ENCODE results near the gene TOX2.

TOX2 gene

DNA sequence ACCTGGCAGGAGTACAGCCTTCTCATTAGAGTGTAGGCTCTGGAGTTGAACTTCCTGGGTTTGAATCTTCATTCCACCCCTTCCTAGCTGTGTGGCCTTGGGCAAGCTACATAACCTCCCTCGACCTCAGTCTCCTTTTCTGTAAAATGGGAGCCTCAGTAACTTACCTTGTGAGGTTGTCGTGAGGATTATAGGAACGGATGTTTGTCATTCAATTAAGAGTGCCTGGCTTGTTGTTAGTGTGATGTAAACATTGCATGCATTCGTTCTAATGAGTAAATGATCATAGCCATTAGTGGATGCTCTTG is 45.2 kb downstream of the TOX2 start:
- DNase-seq = no peak

- DNase-seq = no peak
Measured at GRCh38 chr20:43960231-43960630, 45.6 kb downstream of the TOX2 start.

DNA sequence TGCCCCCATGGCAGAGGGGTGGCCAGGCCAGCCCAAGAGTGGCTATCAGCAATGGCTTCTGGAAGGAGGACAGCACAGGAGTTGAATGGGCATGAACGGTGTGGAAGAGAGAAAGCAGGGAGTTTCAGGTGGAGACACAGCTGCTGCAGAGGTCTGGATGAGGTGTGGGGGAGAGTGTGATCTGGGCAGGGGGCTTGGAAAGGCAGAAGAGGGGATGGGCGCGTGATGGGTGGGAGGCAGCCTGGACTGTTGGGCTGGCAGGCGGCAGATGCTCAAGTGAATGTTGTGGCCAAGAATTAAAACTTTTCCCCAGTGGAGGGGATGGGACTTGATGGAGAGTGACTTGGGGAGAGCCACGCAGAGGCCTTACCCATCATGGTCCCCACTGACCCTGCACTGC is 46.5 kb downstream of the TOX2 start:
- DNase-seq = no peak

- DNase-seq = no peak
Measured at GRCh38 chr20:43961541-43962471, 47.2 kb downstream of the TOX2 start.

DNA sequence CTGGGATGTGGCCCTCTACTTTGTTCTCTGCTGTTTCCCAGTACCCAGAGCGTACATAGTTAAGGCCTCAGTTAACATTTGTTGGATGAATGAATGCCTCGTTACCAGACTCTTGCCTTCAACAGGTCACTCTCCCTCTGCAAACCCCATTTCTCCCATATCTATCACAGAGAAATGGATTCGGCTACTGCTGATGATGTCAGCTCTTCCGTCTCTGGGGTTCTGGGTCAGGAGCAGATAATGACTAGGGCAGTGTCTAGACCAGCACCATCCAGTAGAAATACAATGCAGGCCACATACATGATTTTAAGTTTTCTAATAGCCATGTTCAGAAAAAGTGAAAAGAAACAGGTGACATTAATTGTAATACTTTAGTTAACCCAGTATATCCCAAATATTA is 47.9 kb downstream of the TOX2 start:
- DNase-seq = no peak

DNA sequence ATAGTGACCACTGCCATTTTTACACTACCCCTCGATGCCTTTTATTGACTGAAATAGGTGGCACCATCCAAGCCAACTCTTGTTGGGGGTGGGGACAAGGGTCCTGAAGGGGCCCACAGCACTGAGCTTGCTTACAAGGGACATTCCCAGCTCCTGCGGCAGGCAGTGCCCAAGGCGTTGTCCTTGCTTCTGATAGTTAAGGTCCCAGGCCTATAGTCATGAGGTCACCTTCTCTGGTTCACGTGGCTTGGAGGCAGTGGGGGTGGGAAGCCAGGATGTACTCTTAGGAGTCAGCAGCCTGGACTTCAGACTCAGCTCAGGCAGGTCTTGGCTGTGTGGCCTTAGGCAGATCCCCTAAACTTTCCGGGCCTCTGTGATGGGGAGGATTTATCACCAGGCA is 48.6 kb downstream of the TOX2 start:
- no peak for DNase-seq

DNA sequence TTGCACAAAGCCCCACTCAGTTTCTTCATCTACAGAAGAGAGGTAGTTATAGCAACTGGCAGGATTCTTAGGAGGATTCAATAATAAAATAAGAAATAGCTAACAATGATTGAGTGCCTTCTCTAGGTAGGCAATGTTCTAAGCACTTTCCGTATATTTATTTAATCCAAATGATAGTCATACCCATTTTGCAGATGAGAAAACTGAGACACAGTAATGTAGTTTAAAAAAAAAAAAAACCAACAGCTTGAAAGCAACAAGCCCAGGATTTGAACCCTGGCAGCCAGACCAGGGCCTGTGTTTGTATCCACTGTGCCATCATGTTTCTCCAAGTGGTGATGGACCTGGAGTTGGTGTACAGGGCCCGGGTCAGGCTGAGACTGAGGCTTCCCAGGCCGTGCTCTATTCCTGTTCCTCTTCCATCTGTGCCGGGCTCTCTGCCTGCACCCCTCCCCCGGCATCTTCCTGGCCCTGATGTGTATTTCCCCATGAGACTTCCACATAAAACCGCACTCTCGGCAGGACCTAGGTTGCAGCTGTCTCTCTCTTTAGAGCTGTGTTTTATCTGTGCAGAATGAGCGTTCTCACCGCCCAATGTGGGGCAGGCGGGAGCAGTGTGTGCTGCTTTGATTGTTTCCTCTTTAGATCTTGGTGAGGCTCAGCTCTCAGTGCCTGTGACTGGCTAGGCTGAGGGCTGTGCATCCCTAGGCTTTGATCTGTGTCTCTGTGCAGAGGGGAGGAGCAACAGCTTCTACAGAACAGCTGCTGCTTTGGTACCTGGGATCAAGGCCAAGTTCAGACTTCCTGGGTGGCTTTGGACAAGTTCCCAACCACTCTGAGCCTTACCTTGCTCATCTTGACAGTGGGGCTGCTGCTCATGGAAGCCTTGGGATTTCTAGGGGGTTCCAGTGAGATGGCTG is 49.5 kb downstream of the TOX2 start:
- peak; percentile 60 for DNase-seq

GRCh38 chr20:43968341-43969000 is 53.8 kb downstream of the TOX2 start:
- no peak for DNase-seq

- DNase-seq = no peak
Measured at GRCh38 chr20:43969028-43969447, 54.4 kb downstream of the TOX2 start.

DNA sequence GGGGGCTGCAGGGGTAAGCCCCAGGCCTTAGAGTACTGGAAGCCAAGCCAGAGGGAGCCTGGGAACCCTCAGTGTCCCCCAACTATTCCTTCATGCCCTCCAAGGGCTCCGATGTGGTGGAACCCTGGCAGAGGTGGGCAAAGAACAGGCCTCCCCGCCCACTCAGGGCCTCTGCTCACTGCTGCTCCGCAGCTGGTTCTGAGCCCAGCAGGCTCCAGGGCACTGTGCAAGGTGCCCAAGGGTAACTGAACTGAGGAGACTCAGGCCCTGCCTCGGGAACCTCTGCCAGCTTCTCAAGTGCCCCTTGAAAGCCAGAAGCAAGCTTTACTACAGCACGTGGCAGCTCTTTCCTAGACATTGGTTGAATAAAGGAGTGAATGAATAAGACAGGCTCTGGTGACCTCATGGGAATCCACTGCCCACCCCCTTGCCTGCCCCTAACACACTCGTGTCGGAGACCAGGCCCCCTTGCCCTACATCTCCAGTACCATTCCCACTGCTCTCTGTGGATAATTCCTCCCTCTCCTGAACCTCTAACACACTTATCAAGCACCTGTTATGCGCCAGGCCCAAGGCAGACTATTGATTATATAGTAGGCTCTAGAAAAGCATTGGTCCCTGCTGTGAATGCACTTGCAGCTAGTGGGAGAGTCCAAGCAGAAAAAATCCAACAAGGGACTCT is 55.0 kb downstream of the TOX2 start:
- DNase-seq = no peak

- no peak for DNase-seq
Measured at GRCh38 chr20:43971267-43971666, 56.6 kb downstream of the TOX2 start.

- no peak for DNase-seq
Measured at GRCh38 chr20:43972051-43972450, 57.4 kb downstream of the TOX2 start.

- DNase-seq = no peak
Measured at GRCh38 chr20:43972692-43973091, 58.0 kb downstream of the TOX2 start.

DNA sequence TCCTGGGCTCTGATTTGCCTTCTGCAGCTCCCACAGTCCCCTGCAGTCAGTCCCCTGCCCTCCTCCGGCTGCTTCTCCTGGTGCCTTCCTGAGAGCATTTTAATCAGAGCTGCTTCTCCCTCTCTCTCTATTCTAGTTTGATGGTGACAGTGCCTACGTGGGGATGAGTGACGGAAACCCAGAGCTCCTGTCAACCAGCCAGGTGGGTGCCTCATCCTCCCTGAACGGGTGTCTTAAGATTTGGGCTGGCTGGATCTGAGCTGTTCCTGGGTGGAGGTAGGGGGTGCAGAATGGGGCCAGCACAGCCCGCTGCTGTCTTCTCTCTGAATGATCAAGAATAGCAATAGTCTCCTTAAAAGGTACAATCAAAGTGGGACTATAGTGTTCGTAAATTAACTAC is 58.6 kb downstream of the TOX2 start:
- no peak for DNase-seq

DNA sequence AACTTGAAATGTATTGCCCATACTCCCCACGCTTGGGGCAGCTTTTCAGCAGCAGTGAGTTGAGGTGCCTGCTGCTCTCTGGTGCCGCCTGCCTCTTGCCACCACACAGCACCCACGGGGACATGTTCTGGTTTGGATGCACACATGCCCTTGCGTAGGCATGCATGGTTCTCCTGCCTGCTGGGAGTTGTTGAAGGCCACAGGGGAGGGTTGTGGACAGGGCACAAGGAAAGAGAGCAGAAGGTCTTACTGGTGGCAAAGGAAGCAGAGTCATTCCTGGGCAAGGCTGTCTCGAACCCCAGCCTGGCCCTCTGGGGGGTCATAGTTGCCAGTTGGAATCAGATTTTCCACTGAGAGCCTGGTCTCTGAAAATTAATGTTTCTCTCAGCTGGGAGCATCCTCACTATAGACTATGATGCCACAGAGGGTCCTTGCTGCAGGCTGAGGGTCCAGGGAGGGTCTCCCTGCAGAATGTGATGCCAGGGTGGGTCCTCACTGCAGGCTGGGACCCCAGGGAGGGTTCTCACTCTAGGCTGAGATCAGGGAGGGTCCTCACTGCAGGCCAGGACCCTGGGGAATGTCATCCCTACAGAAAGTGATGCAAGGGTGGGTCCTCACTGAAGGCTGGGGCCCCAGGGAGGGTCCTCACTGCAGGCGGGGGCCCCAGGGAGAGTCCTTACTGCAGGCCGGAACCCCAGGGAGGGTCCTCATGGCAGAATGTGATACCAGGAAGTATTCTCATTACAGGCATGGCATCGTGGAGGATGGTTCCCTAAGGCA is 59.2 kb downstream of the TOX2 start:
- no peak for DNase-seq

GRCh38 chr20:43974695-43975094 is 60.0 kb downstream of the TOX2 start:
- DNase-seq = no peak

GRCh38 chr20:43975096-43975768 is 60.6 kb downstream of the TOX2 start:
- DNase-seq = no peak

- DNase-seq = no peak
Measured at GRCh38 chr20:43976547-43976946, 61.9 kb downstream of the TOX2 start.

DNA sequence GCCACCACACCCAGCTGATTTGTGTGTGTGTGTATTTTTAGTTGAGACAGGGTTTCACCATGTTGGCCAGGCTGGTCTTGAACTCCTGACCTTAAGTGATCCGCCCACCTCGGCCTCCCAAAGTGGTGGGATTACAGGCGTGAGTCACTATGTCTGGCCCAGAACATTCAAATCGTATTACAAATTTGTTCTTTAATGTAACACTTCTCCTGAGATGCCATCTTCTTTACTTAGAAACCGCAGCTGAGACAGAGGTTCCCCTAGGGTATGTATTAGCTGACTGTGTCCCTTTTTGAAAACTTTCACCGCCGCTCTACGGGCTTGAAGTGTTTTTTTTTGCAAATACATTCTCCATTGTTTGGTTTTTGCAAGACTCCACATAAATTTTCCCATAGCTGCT is 62.6 kb downstream of the TOX2 start:
- DNase-seq = no peak

DNA sequence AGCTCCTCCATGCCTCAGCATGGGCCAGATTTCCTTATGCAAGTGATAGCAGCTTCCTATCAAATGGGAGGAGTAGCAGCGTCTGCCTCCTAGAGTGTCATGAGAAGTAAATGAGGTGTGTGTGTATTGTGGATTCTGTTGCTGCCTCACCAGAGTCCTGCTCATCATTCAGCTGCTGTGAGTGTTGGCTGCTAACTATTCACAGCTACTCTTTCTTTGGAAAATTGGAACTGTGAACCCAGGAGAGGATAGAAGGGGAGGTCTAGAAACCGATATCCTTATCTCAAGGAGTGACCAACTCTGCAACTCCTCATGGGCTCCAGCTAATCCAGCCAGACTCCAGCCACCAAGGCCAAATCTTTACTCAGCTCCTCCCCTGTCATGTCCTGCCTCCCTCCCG is 63.3 kb downstream of the TOX2 start:
- DNase-seq = no peak

DNA sequence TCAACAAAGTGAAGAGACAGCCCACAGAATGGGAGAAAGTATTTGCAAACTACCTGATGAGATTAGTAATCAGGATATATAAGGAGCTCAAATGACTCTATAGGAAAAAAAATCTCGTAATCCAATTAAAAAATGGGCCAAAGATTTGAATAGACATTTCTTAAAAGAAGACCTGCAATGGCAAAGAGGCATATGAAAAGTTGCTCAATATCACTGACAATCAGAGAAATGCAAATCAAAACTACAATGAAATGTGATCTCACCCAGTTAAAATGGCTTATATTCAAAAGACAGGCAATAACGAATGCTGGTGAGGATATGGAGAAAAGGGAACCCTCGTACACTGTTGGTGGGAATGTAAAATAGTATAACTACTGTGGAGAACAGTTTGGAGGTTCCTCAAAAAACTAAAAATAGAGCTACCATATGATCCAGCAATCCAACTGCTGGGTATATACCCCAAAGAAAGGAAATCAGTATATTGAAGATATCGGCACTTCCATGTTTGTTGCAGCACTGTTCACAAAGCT is 65.0 kb downstream of the TOX2 start:
- DNase-seq = no peak
